K562 (cell line): ENCODE results near the gene PFKL. TPM values are rescaled to one million over a fixed set of nuclear protein-coding genes. Genes with fewer than 3 reads are reported as not detected.

Experiments
- EP300 ChIP-seq: IDR thresholded peaks from 2 replicates; pipeline ENCODE4 v1.6.1; 2012; ENCODE audit warnings: low read length, improper control_type of control experiment
- GABPB2 ChIP-seq: fragments of 250-450 bp; sonication (Bioruptor Pico); conservative IDR thresholded peaks from 2 replicates; pipeline ENCODE4 v1.5.1; 2021; ENCODE audit warnings: mild to moderate bottlenecking
- IRF1 ChIP-seq: sonication (generic); formaldehyde crosslinking; IDR thresholded peaks from 2 replicates; pipeline ENCODE4 v1.8.0; 2022; ENCODE audit warnings: missing genetic modification reagents, mild to moderate bottlenecking, borderline replicate concordance
- IRF2 ChIP-seq: sonication (generic); formaldehyde crosslinking; IDR thresholded peaks from 2 replicates; pipeline ENCODE4 v1.8.1; 2022; ENCODE audit warnings: mild to moderate bottlenecking, missing genetic modification reagents
- MBD2 ChIP-seq: sonication (generic); IDR thresholded peaks from 2 replicates; pipeline ENCODE4 v1.6.1; 2016; ENCODE audit warnings: low read depth, borderline replicate concordance
- MEF2D ChIP-seq: conservative IDR thresholded peaks from 2 replicates; pipeline ENCODE4 v1.6.1; 2016; ENCODE audit warnings: low read depth, missing genetic modification characterization, missing compliant biosample characterization
- TCF7L2 ChIP-seq: fragments of 150-350 bp; IDR thresholded peaks from 2 replicates; pipeline ENCODE4 v1.6.1; 2016; ENCODE audit warnings: low read depth, mild to moderate bottlenecking, low read length, moderate library complexity
- THRA ChIP-seq: fragments of 450-650 bp; IDR thresholded peaks from 2 replicates; pipeline ENCODE4 v1.6.1; 2017; ENCODE audit warnings: mild to moderate bottlenecking, moderate library complexity
- WHSC1 ChIP-seq: IDR thresholded peaks from one replicate; pipeline ENCODE4 v1.6.1; 2012; ENCODE audit warnings: low read length, control low read depth, inconsistent platforms
- XRCC4 ChIP-seq: IDR thresholded peaks from one replicate; pipeline ENCODE4 v1.6.1; 2011; ENCODE audit not compliant: insufficient read depth, insufficient read length; ENCODE audit errors: extremely low read depth
- ZBED1 ChIP-seq: IDR thresholded peaks from 2 replicates; pipeline ENCODE4 v1.6.1; 2014
- ZNF232 ChIP-seq: sonication (generic); formaldehyde crosslinking; IDR thresholded peaks from 2 replicates; pipeline ENCODE4 v1.8.0; 2022; ENCODE audit warnings: mild to moderate bottlenecking, missing genetic modification reagents
- ZNF668 ChIP-seq: fragments of 250-450 bp; sonication (Bioruptor Pico); IDR thresholded peaks from 2 replicates; pipeline ENCODE4 v1.8.0; 2022; ENCODE audit warnings: mild to moderate bottlenecking, inconsistent platforms
- ZNF76 ChIP-seq: fragments of 250-450 bp; sonication (Bioruptor Pico); IDR thresholded peaks from 2 replicates; pipeline ENCODE4 v1.4.0; 2020; ENCODE audit warnings: mild to moderate bottlenecking, moderate library complexity, borderline replicate concordance
- ZZZ3 ChIP-seq: fragments of 450-650 bp; IDR thresholded peaks from 2 replicates; pipeline ENCODE4 v1.6.1; 2016; ENCODE audit warnings: antibody characterized with exemption, mild to moderate bottlenecking, moderate library complexity
- polyA plus RNA-seq, 8 experiments: library from polyadenylated mRNA; depleted of rRNA in 4 of 8; stranded (reverse) in 5 of 8; unstranded in 3 of 8; fragments of >200 nt; fragmentation: Nextera tagmentation in 2 of 8; fragmentation: Illumina TruSeq in 1 of 8; extraction: Ambion mirVana in 2 of 8; extraction: Trizol in 1 of 8; gene quantifications; 2 replicates each; pipeline versions ENCODE4 v1.2.1 to v1.2.3, GENCODE V29; 2011 to 2014; ENCODE audit warnings: inconsistent platforms in 1 of 8, missing spikeins in 1 of 8
- total RNA-seq, 7 experiments: library from RNA; depleted of rRNA in 6 of 7; stranded (reverse); fragments of >200 nt in 6 of 7; fragmentation: Illumina TruSeq in 2 of 7; extraction: Trizol in 2 of 7; gene quantifications; 2 replicates each; pipeline versions ENCODE4 v1.2.1 to v1.2.3, GENCODE V29; 2011 to 2021; ENCODE audit warnings: low replicate concordance in 1 of 7
- TF ChIP-seq, protein P1 (sequence below): fragments of 150-350 bp; IDR thresholded peaks from 2 replicates; pipeline ENCODE4 v1.6.1; 2014; ENCODE audit warnings: low read depth, mild to moderate bottlenecking, low read length, borderline replicate concordance
- TF ChIP-seq, protein P2 (sequence below), 2 experiments: fragments of 200-800 bp in 1 of 2; sonication (Bioruptor generic) in 1 of 2; sonication (generic) in 1 of 2; formaldehyde crosslinking in 1 of 2; IDR thresholded peaks in 1 of 2; conservative IDR thresholded peaks in 1 of 2; 2 replicates each; pipeline versions ENCODE4 v1.5.0 to v1.6.1; 2016 to 2020; ENCODE audit warnings: missing compliant biosample characterization in 1 of 2, missing genetic modification characterization in 1 of 2, missing genetic modification reagents in 1 of 2

The PFKL gene
- total and polyA plus RNA-seq, 9 of the 15 experiments (the other 6 are each of a cell fraction or from before 2014, with no cell fraction given): 1.1 to 124 (median 45.6) TPM

GRCh38 chr21:44338971-44339910, 39.4 kb downstream of the PFKL start, which contains the start of gene CFAP410 (continued):
- TF ChIP-seq THRA (no peak), ZNF232 (CRISPR knock-in tag) (no peak), MBD2 (peak; percentile 74), ZNF668 (CRISPR knock-in tag) (0 out of 2 replicates have a peak, but pooled peaks have one; percentile 46), TCF7L2 (no peak), ZNF76 (CRISPR knock-in tag) (0 out of 2 replicates have a peak, but pooled peaks have one; percentile 65), EP300 (no peak; the same call in 1 of the 2 replicates), ZBED1 (0 out of 2 replicates have a peak, but pooled peaks have one; percentile 65), IRF1 (peak; percentile 26; the same call in 1 of the 2 replicates), XRCC4 (no peak), ZZZ3 (no peak), WHSC1 (no peak), GABPB2 (CRISPR knock-in tag) (no peak), IRF2 (CRISPR knock-in tag) (no peak), MEF2D (tag) (no peak)
- TF ChIP-seq, protein P1, sequence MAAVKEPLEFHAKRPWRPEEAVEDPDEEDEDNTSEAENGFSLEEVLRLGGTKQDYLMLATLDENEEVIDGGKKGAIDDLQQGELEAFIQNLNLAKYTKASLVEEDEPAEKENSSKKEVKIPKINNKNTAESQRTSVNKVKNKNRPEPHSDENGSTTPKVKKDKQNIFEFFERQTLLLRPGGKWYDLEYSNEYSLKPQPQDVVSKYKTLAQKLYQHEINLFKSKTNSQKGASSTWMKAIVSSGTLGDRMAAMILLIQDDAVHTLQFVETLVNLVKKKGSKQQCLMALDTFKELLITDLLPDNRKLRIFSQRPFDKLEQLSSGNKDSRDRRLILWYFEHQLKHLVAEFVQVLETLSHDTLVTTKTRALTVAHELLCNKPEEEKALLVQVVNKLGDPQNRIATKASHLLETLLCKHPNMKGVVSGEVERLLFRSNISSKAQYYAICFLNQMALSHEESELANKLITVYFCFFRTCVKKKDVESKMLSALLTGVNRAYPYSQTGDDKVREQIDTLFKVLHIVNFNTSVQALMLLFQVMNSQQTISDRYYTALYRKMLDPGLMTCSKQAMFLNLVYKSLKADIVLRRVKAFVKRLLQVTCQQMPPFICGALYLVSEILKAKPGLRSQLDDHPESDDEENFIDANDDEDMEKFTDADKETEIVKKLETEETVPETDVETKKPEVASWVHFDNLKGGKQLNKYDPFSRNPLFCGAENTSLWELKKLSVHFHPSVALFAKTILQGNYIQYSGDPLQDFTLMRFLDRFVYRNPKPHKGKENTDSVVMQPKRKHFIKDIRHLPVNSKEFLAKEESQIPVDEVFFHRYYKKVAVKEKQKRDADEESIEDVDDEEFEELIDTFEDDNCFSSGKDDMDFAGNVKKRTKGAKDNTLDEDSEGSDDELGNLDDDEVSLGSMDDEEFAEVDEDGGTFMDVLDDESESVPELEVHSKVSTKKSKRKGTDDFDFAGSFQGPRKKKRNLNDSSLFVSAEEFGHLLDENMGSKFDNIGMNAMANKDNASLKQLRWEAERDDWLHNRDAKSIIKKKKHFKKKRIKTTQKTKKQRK: no peak
- TF ChIP-seq, protein P2, sequence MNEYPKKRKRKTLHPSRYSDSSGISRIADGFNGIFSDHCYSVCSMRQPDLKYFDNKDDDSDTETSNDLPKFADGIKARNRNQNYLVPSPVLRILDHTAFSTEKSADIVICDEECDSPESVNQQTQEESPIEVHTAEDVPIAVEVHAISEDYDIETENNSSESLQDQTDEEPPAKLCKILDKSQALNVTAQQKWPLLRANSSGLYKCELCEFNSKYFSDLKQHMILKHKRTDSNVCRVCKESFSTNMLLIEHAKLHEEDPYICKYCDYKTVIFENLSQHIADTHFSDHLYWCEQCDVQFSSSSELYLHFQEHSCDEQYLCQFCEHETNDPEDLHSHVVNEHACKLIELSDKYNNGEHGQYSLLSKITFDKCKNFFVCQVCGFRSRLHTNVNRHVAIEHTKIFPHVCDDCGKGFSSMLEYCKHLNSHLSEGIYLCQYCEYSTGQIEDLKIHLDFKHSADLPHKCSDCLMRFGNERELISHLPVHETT (CRISPR knock-in tag; conservative IDR thresholded peaks at IDR 0.05 in 1 of 2, IDR thresholded peaks at IDR 0.05 in 1 of 2): peak in 1 of 2 experiments; percentile 78; a peak in 1 of 4 replicates
